Effector memory CD8-positive, alpha-beta T cell (primary cell): ENCODE measurements around the gene PRX.
"Not testable (repeated sequence)": the region's sequence is repeated elsewhere in the genome, so short reads cannot be mapped to it uniquely, and the experiment has no call there.

Experiments
- ATAC-seq: fragments of 150-1000 bp; cut with Tn5 transposase; replicated peaks from 2 replicates; pipeline ENCODE4 v1.10.0; 2021; ENCODE audit warnings: mild to moderate bottlenecking, moderate library complexity
- DNase-seq, 3 experiments: peaks; one replicate each; pipeline ENCODE4 v3.0.0; 2021
- H3K27ac Mint-ChIP-seq, 2 donors: one replicate each; pipeline ENCODE4 v1.8.0; 2022; ENCODE audit warnings: mild to moderate bottlenecking in 2 of 2, mixed read lengths in 2 of 2, moderate library complexity in 2 of 2
- H3K27me3 Mint-ChIP-seq, 2 donors: one replicate each; pipeline ENCODE4 v1.8.0; 2022; ENCODE audit warnings: mixed read lengths in 2 of 2
- H3K36me3 Mint-ChIP-seq: one replicate; pipeline ENCODE4 v1.8.0; 2022; ENCODE audit warnings: mild to moderate bottlenecking, moderate library complexity, mixed read lengths; ENCODE audit not compliant: insufficient read depth
- H3K4me1 Mint-ChIP-seq, 2 donors: one replicate each; pipeline ENCODE4 v1.8.0; 2022; ENCODE audit warnings: low read depth in 2 of 2, mixed read lengths in 2 of 2
- H3K4me3 Mint-ChIP-seq, 2 donors: one replicate each; pipeline ENCODE4 v1.8.0; 2022; ENCODE audit warnings: mild to moderate bottlenecking in 2 of 2, mixed read lengths in 2 of 2, moderate library complexity in 2 of 2
- H3K9me3 Mint-ChIP-seq, 2 donors: one replicate each; pipeline ENCODE4 v1.8.0; 2022; ENCODE audit warnings: mixed read lengths in 2 of 2

PRX gene

DNA sequence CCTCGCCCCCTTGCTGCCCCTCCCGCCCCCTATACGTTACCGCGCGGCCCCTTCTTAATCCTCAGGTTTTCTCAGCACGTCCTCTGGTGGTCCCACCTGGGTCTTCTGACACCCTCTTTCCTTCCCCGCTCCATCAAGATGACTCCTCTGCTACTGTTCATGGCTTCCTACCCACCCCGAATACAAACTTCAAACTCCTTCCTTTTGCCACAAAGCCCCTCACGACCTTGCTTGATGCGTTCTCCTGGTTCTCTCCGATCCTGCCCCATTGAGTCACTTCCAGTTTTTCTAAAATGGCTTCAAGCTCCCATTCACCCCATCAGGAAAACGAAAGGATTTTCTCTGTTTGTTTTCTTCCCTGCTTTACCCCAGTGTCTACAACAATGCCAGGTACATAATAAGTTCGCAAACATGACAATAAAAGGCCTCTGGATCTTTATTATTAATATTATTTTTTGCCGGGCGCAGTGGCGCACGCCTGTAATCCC lies 31.7 kb upstream of the PRX start:
- H3K27ac Mint-ChIP-seq = peak overlapping the region; percentile 93 to 96
- DNase-seq (no peak), ATAC-seq (no peak)
- no peaks in the 10 kb centered on the region for H3K27me3 Mint-ChIP-seq
- no peaks in the 10 kb centered on the region for H3K9me3 Mint-ChIP-seq
- peaks cover 39% of the 10 kb centered on the region for H3K36me3 Mint-ChIP-seq
- H3K4me3 Mint-ChIP-seq = peak overlapping the region; percentile 94 to 98
- H3K4me1 Mint-ChIP-seq = peaks cover 11 to 25% of the 10 kb centered on the region in 2 donors

DNA sequence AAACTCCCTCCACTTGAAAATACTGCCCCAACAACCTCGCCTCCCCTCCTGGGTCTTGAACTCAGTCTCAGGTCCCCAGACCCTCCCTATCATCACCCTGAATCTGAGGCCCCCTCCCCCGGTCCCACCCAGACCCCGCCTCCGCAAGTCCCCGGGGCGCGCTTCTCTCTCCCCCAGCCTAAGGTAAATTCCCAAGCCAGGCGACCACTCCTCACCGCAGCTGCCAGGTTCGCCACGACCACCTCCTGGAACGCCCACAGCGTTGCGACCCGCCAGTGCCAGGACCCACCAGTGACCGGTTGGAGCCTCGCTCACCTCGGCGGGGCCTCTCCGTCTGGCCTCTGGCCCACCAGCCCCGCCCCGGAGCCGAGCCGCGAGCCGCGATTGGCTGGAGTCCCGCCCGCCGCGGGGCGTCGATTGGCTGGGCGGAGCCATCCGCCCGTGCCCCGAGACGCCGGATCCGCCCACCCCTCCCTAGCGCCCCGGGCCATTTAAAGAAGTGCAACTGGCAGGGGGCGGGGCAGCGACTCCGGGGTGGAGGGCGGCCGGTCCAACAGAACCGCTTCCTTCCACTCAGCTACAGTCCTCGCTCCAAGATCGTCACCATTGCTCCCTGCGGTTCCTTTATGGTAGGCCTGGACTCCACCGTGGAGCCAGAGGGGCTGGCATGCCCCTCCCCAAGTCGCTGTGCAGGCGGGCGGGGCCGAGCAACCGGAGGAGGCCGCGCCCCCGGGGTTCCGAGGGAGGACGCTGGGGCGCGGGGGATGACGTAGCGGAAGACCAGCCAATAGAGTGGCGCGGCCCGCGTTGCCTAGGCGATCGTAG lies 31.0 kb upstream of the PRX start, which contains the start of gene SERTAD3:
Gene SERTAD3 (minus strand): TSS at position 336 of the 825 bp plus-strand sequence. CDS start 2,255 bp downstream, outside the sequence.
- H3K36me3 Mint-ChIP-seq = peaks cover 39% of the 10 kb centered on the region
- ATAC-seq = peak; percentile 69

DNA sequence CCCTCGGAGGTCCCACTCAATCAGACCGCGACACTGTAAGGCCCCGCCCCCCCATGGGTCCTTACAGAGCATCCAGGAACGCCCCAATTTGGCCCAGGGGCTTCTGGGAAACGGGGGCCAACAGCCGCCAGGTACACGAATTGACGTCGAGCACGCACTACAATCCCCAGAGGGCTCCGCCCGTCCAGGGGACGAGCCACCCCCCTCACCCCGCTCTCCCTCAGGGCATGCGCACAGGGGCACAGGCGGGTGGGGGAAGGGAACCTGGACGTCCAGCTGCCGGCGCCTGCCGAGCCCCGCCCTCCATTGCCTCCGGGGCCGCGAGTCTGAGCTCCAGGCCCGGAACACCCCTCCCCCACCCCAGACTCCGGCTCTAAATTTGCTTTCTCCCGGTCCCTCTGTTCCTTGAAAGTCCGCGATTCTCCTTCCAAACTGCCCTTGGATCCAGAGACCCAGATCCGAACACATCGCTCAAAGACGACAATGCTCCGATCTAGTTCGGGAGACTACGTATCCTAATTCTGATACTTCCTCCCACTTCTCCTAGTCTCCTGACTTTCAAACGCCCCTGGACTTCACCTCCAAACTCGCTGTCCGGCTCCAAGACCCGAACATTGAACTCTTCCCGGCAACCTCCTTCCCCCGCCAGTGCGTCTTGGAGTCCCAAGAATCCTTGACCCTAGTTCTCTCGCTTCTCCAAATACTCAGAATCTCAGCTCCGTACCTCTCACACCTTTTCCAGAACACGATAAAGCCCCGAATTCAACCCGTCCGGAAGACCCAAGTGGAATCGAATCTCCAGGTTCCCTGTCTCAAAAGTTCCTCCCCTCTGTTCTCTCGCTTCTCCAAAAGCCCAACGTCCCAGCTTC lies 30.2 kb upstream of the PRX start:
- no peaks in the 10 kb centered on the region for H3K27me3 Mint-ChIP-seq
- H3K4me3 Mint-ChIP-seq = peak overlapping the region; percentile 94 to 98
- H3K36me3 Mint-ChIP-seq = peaks cover 39% of the 10 kb centered on the region
- H3K9me3 Mint-ChIP-seq = no peaks in the 10 kb centered on the region
- ATAC-seq (peak; percentile 78), DNase-seq (peak; percentile 96 to 99 (median 97))
- H3K4me1 Mint-ChIP-seq = peaks cover 13 to 25% of the 10 kb centered on the region in 2 donors
- peak overlapping the region; percentile 93 to 96 for H3K27ac Mint-ChIP-seq

More for the DNA sequence above, 31.0 kb upstream of the PRX start, which contains the start of gene SERTAD3:
- Mint-ChIP-seq H3K9me3 (no peaks in the 10 kb centered on the region), H3K27me3 (no peaks in the 10 kb centered on the region), H3K27ac (peak within 1 kb of the TSS; percentile 93 to 96), H3K4me3 (peak within 1 kb of the TSS; percentile 94 to 98), H3K4me1 (peaks cover 13 to 25% of the 10 kb centered on the region in 2 donors)
- peak; percentile 96 to 97 (median 96) for DNase-seq

DNA sequence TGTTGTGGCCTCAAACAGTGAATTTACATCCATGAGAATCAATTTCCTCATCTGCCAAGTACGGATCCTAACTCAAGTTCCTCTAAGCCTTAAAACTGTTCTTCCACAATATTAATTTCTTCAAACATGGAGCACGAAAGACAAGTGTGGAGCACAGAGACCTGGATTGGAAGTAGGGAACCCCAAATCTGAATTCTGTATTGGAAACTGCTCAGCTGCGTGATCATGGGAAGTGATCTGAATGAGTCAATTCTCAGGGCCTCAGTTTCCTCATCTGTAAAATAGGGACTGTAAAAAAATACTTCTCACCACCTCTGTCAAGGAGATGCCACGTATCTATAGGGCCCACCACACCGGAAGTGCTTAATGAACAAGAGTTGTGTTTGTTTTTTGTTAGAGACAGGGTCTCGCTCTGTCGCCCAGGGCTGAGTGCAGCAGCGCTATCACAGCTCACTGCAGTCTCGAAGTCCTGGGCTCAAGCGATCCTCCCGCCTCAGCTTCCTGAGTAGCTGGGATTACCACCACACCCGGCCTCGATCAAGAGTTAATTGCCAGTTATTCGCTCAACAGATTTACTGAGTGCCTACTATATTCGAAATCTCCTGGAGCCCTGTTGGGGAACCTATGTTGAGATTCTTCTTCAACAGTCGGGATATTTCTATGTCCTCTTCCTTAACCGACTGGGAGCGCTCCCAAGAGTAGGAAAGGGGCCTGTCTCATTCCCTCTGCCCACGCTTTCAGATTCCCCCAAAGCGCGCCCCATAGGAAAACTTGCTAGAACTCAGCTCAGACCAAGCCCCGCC lies 29.4 kb upstream of the PRX start:
- Mint-ChIP-seq H3K9me3 (no peaks in the 10 kb centered on the region), H3K27me3 (no peaks in the 10 kb centered on the region), H3K27ac (peak overlapping the region; percentile 93 to 96), H3K4me3 (peak overlapping the region; percentile 94 to 98), H3K36me3 (peaks cover 43% of the 10 kb centered on the region), H3K4me1 (peaks cover 13 to 28% of the 10 kb centered on the region in 2 donors)
- ATAC-seq (no peak), DNase-seq (no peak)

DNA sequence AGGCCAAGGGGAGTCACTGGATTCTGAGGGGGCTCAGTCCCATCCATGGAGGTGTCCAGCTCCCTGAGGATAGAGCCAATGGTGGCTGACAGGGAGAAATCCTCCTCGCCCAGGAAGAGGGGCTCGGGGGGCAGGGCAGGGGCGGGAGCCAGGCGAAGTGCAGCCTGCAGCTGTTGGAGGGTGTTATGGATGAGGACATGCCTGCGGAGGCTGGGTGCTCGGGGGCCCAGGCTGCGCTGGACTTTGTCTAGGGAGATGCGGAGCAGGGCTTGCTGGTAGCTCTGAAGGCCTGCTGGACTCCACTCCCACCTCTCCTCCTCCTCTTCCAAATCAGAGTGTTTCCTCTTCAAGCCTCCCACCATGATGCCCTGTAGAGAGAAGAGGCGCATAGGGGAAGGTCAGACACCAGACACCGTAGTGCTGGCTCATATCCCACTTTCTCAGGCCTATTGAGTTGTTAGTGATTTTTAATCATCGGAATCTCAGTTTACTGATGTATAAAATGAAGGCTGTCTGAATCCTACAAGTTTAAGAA lies 28.6 kb upstream of the PRX start:
- H3K27ac Mint-ChIP-seq = peak overlapping the region; percentile 80 to 96
- ATAC-seq = no peak

DNA sequence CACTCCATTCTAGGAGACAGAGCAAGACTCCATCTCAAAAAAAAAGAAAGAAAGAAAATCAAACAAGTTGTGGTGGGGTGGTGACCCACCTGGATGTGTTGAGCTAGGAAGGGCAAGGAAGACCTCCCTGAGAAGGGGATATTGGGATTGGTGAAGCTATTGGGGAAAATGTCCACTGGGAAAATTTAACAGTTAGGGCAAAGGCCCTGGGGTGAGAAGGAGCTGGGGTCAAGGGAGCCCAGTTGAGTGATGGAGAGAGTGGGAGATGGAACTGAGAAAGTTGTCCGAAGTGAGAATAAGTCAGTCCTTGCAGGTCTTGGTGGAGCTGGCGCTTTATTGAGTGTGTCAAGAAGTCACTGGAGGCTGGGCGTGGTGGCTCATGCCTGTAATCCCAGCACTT lies 25.1 kb upstream of the PRX start:
- no peak for ATAC-seq
- H3K27ac Mint-ChIP-seq = no peak overlapping the region

More for the DNA sequence above, 28.6 kb upstream of the PRX start:
- Mint-ChIP-seq H3K4me3 (peak overlapping the region; percentile 94 to 98), H3K4me1 (peaks cover 13 to 28% of the 10 kb centered on the region in 2 donors), H3K36me3 (peaks cover 43% of the 10 kb centered on the region), H3K27me3 (no peaks in the 10 kb centered on the region), H3K9me3 (no peaks in the 10 kb centered on the region)
- DNase-seq = no peak

DNA sequence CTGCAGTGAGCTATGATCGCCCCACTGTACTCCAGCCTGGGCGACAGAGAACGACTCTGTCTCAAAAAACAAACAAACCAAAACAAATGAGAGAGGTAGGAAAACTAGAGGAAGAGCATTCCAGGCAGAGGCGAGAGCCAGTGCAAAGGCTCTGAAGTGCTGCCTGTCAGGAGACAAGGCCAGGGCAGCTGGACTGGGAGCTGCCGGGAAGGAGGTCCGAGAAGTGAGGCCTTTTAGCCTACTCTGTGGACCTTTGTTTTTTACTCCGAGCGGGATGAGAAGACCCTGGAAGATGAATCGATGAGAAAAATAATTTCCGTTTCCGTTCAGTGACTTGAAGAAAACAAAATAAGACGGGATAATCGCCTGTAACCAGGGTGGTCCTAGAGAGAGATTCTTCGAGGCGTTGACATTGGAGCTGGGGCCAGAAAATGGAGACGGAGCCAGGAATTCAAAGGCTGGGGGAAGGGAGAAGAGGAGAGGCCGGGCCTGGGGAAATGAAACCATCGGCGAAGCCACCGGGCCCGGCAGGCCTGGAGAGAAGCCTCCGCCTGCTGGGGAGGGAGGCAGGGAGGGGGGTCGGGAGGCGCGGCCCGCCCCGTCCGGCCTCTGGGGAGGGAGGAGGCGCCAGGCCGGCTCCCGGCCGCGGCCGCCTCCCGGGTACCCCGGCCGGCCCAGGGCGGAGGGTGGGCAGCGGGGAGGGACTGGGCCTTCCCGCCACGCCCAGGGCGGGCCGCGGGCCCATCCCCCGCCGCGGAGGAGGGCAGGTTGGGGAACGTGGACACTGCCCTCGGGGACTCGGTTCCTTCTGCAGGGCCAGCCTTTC lies 20.4 kb upstream of the PRX start:
- Mint-ChIP-seq H3K9me3 (no peaks in the 10 kb centered on the region), H3K27me3 (no peaks in the 10 kb centered on the region), H3K4me1 (peaks cover 6 to 12% of the 10 kb centered on the region in 2 donors), H3K4me3 (peak overlapping the region; percentile 74 to 90), H3K27ac (peak overlapping the region; percentile 57 to 89), H3K36me3 (peaks cover 7% of the 10 kb centered on the region)
- ATAC-seq = peak; percentile 92
- DNase-seq = peak; percentile 19 to 33 (median 31)

More for the DNA sequence above, 25.1 kb upstream of the PRX start:
- Mint-ChIP-seq H3K4me1 (peaks cover 12 to 19% of the 10 kb centered on the region in 2 donors), H3K36me3 (peaks cover 31% of the 10 kb centered on the region), H3K9me3 (no peaks in the 10 kb centered on the region), H3K27me3 (no peaks in the 10 kb centered on the region), H3K4me3 (no peak overlapping the region)
- DNase-seq = no peak

DNA sequence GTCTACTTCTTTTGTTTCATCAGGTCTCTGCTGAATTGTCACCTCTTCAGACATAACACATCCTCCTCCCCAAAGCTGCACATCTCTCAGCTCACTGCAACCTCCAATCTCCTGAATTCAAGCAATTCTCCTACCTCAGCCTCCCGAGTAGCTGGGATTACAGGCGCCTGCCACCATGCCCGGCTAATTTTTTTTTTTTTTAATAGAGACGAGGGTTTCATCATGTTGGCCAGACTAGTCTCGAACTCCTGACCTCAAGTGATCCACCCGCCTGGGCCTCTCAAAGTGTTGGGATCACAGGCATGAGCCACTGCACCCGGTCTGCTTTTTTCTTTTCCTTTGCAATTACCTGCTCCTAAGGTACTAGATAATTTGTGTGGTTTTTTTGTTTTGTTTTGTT lies 19.6 kb upstream of the PRX start:
- peak overlapping the region; percentile 74 to 90 for H3K4me3 Mint-ChIP-seq
- not testable (repeated sequence) for H3K9me3 Mint-ChIP-seq, H3K36me3 Mint-ChIP-seq, H3K4me1 Mint-ChIP-seq, ATAC-seq, DNase-seq, H3K27me3 Mint-ChIP-seq
- H3K27ac Mint-ChIP-seq = peak overlapping the region in 1 of 2 donors; percentile 57

DNA sequence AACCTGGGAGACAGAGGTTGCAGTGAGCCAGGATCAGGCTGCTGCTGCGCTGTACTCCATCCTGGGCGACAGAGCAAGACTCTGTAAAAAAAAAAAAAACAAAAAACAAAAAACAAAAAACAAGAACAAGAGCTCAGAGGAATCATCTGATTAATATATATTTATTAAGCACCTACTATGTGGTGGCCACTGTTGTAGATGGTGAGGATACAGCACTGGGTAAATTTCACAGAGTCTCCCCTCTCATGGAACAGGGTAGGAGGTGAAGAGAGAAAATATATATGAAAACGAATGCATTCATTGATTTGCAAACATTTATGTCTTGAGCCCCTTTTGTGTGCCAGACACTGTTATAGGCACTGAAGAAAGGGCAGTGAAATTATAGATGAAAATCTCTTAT lies 18.5 kb upstream of the PRX start:
- DNase-seq = no peak
- H3K27me3 Mint-ChIP-seq = no peaks in the 10 kb centered on the region

DNA sequence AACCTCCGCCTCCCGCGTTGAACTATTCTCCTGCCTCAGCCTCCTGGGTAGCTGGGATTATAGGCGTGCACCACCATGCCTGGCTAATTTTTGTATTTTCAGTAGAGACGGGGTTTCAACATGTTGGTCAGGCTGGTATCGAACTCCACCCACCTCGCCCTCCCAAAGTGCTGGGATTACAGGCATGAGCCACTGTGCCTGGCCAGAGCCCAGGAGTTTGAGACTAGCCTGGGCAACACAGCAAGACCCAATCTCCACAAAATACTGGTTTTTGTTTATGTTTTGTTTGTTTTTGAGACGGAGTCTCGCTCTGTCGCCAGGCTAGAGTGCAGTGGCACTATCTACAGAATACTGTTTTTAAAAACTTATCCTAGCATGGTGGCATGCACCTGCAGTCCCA lies 17.1 kb upstream of the PRX start:
- not testable (repeated sequence) for H3K9me3 Mint-ChIP-seq, H3K4me3 Mint-ChIP-seq, ATAC-seq, H3K27me3 Mint-ChIP-seq, H3K27ac Mint-ChIP-seq, DNase-seq
- Mint-ChIP-seq H3K4me1 (peaks cover 8 to 10% of the 10 kb centered on the region in 2 donors), H3K36me3 (peaks cover 12% of the 10 kb centered on the region)

More for the DNA sequence above, 18.5 kb upstream of the PRX start:
- Mint-ChIP-seq H3K36me3 (peaks cover 3% of the 10 kb centered on the region), H3K27ac (no peak overlapping the region), H3K4me1 (peaks cover 6 to 8% of the 10 kb centered on the region in 2 donors), H3K4me3 (no peak overlapping the region), H3K9me3 (no peaks in the 10 kb centered on the region)
- ATAC-seq = no peak

DNA sequence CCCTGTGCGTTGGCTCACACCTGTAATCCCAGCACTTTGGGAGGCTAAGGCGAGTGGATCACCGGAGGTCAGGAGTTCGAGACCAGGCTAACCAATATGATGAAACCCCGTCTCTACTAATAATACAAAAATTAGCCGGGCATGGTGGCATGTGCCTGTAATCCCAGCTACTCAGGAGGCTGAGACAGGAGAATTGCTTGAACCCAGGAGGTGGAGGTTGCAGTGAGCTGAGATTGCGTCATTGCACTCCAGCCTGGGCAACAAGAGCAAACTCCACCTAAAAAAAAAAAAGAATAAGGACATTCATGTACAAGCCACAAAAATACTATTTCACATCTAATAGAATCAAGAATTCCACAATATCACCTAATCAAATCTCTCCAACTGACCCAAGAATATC lies 15.0 kb upstream of the PRX start:
- not testable (repeated sequence) for ATAC-seq, H3K27me3 Mint-ChIP-seq, H3K4me3 Mint-ChIP-seq, H3K27ac Mint-ChIP-seq, H3K9me3 Mint-ChIP-seq, DNase-seq
- Mint-ChIP-seq H3K36me3 (peaks cover 24% of the 10 kb centered on the region), H3K4me1 (peaks cover 12 to 13% of the 10 kb centered on the region in 2 donors)
